Thyroid gland (tissue), 4 donors: Measurements from ENCODE around the gene OVOL1. TPM values are rescaled to one million over a fixed set of nuclear protein-coding genes. Genes with fewer than 3 reads are reported as not detected.
A peak's percentile ranks its signal among the peaks of the same experiment; 100 is the strongest.

Experiments used
- DNase-seq, 2 donors: peaks; one replicate each; pipeline ENCODE4 v3.0.0-alpha.2; 2019
- H3K27ac ChIP-seq, 3 donors: fragments of 200-600 bp; sonication (generic); 1 replicate in 2 of 3; 2 replicates in 1 of 3; pipeline ENCODE4 v1.5.1; 2016 to 2019; ENCODE audit warnings: mild to moderate bottlenecking in 1 of 3, moderate library complexity in 1 of 3
- H3K27me3 ChIP-seq: fragments of 200-600 bp; sonication (generic); one replicate; pipeline ENCODE4 v1.5.1; 2019
- H3K36me3 ChIP-seq, 2 donors: fragments of 200-600 bp; sonication (generic); one replicate each; pipeline ENCODE4 v1.5.1; 2016 to 2019
- H3K4me1 ChIP-seq, 2 donors: fragments of 200-600 bp; sonication (generic); one replicate each; pipeline ENCODE4 v1.5.1; 2017 to 2019
- H3K4me3 ChIP-seq, 3 donors: fragments of 200-600 bp; sonication (generic); replicated peaks in 1 of 3; 1 replicate in 2 of 3; 2 replicates in 1 of 3; pipeline ENCODE4 v1.5.1; 2016; ENCODE audit warnings: mild to moderate bottlenecking in 1 of 3
- H3K9me3 ChIP-seq: fragments of 200-600 bp; sonication (generic); one replicate; pipeline ENCODE4 v1.5.1; 2017
- CTCF ChIP-seq, 6 experiments: fragments of 200-600 bp in 3 of 6; fragments of 450-650 bp in 3 of 6; sonication (generic) in 3 of 6; IDR thresholded peaks; one replicate each; pipeline ENCODE4 v1.5.1; 2016 to 2019; ENCODE audit warnings: antibody characterized with exemption in 6 of 6, mild to moderate bottlenecking in 2 of 6, inconsistent platforms in 1 of 6, moderate library complexity in 1 of 6
- POLR2A ChIP-seq, 2 donors: fragments of 450-650 bp; IDR thresholded peaks; one replicate each; pipeline ENCODE4 v1.6.1; 2017; ENCODE audit warnings: antibody characterized with exemption in 2 of 2, mild to moderate bottlenecking in 2 of 2, moderate library complexity in 1 of 2
- WGBS, 2 donors: methylation state at CpG; one replicate each; pipeline ENCODE4 v1.1.5; 2017; 5-methylcytosine and 5-hydroxymethylcytosine counted together
- intact Hi-C: fragments of 100-400 bp; cut with DNase I; formaldehyde crosslinking; loops from one replicate; pipeline ENCODE4 v1.15.1; 2023
- total RNA-seq, 4 donors: library from RNA; depleted of rRNA; stranded (reverse); fragments of >200 nt; gene quantifications; one replicate each; pipeline ENCODE4 v1.2.3, GENCODE V29; 2016

Gene OVOL1
- total RNA-seq, 4 donors from 2014 or later = 1.1 to 6.6 (median 5.2) TPM

- H3K4me1 ChIP-seq = peaks cover 29 to 48% of the 10 kb centered on the region in 2 donors
- no peak overlapping the region for H3K4me3 ChIP-seq
- no peaks in the 10 kb centered on the region for H3K36me3 ChIP-seq
- H3K27ac ChIP-seq = no peak overlapping the region
- no peaks in the 10 kb centered on the region for H3K9me3 ChIP-seq
- intact Hi-C loops = no loop called here
- no peaks in the 10 kb centered on the region for H3K27me3 ChIP-seq
- 83 to 90% methylated on average over 8 of the region's 8 CpGs for WGBS, 2 donors
- DNase-seq = no peak
- TF ChIP-seq POLR2A (IDR thresholded peaks at IDR 0.05) = no peak
- TF ChIP-seq CTCF (IDR thresholded peaks at IDR 0.05) = no peak
Measured at GRCh38 chr11:65785319-65786007, 1.4 kb upstream of the OVOL1 start.

- TF ChIP-seq CTCF (IDR thresholded peaks at IDR 0.05) (no peak), POLR2A (IDR thresholded peaks at IDR 0.05) (no peak)
- Histone ChIP-seq H3K4me3 (peak overlapping the region in 1 of 3 donors; percentile 33), H3K27me3 (no peaks in the 10 kb centered on the region), H3K9me3 (no peaks in the 10 kb centered on the region), H3K4me1 (peaks cover 30 to 48% of the 10 kb centered on the region in 2 donors), H3K27ac (peak overlapping the region in 1 of 3 donors; percentile 67), H3K36me3 (no peaks in the 10 kb centered on the region)
- DNase-seq = peak; percentile 68
- WGBS, 2 donors = 24 to 73% methylated on average over 5 to 23 of the region's 74 CpGs
- intact Hi-C loops = no loop called here
Measured at GRCh38 chr11:65786008-65786785, 666 bp upstream of the OVOL1 start.

- TF ChIP-seq POLR2A (IDR thresholded peaks at IDR 0.05) (no peak), CTCF (IDR thresholded peaks at IDR 0.05) (no peak)
- intact Hi-C loops = no loop called here
- Histone ChIP-seq H3K9me3 (no peaks in the 10 kb centered on the region), H3K36me3 (no peaks in the 10 kb centered on the region), H3K27me3 (no peaks in the 10 kb centered on the region), H3K4me1 (peaks cover 30 to 46% of the 10 kb centered on the region in 2 donors), H3K4me3 (peak overlapping the region in 2 of 3 donors; percentile 33 to 37), H3K27ac (peak overlapping the region; percentile 47 to 75 (median 59))
- WGBS, 2 donors = 5 to 7% methylated on average over 23 to 43 of the region's 64 CpGs
- DNase-seq = peak; percentile 72 to 76
Measured at GRCh38 chr11:65787649-65788622, 1.1 kb downstream of the OVOL1 start.

- H3K27ac ChIP-seq = peak overlapping the region; percentile 47 to 75 (median 59)
- WGBS, 2 donors = 41 to 48% methylated on average over 6 of the region's 6 CpGs
- no peak for TF ChIP-seq CTCF (IDR thresholded peaks at IDR 0.05)
- no peak for TF ChIP-seq POLR2A (IDR thresholded peaks at IDR 0.05)
Measured at GRCh38 chr11:65788821-65789220, 2.0 kb downstream of the OVOL1 start.

More at GRCh38 chr11:65788821-65789220, 2.0 kb downstream of the OVOL1 start:
- intact Hi-C loops = no loop called here
- no peaks in the 10 kb centered on the region for H3K27me3 ChIP-seq
- DNase-seq = no peak
- H3K36me3 ChIP-seq = no peaks in the 10 kb centered on the region
- H3K4me3 ChIP-seq = no peak overlapping the region
- H3K9me3 ChIP-seq = no peaks in the 10 kb centered on the region
- H3K4me1 ChIP-seq = peaks cover 33 to 51% of the 10 kb centered on the region in 2 donors
